Neural progenitor cell (in vitro differentiated cells): ENCODE measurements around the gene TSPAN33. TPM values are rescaled to one million over a fixed set of nuclear protein-coding genes. Genes with fewer than 3 reads are reported as not detected.
A peak's percentile ranks its signal among the peaks of the same experiment; 100 is the strongest.

Experiments used
- DNase-seq: peaks from one replicate; pipeline ENCODE4 v3.0.0-alpha.2; 2016; ENCODE audit warnings: low spot score
- H2AFZ ChIP-seq: fragments of 200-600 bp; sonication (generic); replicated peaks from 2 replicates; pipeline ENCODE4 v1.6.1; 2016; ENCODE audit warnings: antibody characterized with exemption
- H3F3A ChIP-seq: fragments of 200-600 bp; sonication (generic); 2 replicates; pipeline ENCODE4 v1.6.1; 2016; ENCODE audit warnings: antibody characterized with exemption, low read depth
- H3K27ac ChIP-seq: fragments of 200-600 bp; sonication (generic); 2 replicates; pipeline ENCODE4 v1.5.1; 2016; ENCODE audit warnings: mild to moderate bottlenecking
- H3K27me3 ChIP-seq: fragments of 200-600 bp; sonication (generic); 2 replicates; pipeline ENCODE4 v1.6.1; 2016; ENCODE audit warnings: mild to moderate bottlenecking, moderate library complexity
- H3K36me3 ChIP-seq: fragments of 200-600 bp; sonication (generic); 2 replicates; pipeline ENCODE4 v1.5.1; 2016
- H3K4me1 ChIP-seq: fragments of 200-600 bp; sonication (generic); 2 replicates; pipeline ENCODE4 v1.6.1; 2016; ENCODE audit warnings: mixed run types
- H3K4me2 ChIP-seq: fragments of 200-600 bp; sonication (generic); 2 replicates; pipeline ENCODE4 v1.6.1; 2016
- H3K4me3 ChIP-seq: fragments of 200-600 bp; sonication (generic); 2 replicates; pipeline ENCODE4 v1.5.1; 2016
- H3K79me2 ChIP-seq: fragments of 200-600 bp; sonication (generic); 2 replicates; pipeline ENCODE4 v1.6.1; 2016; ENCODE audit warnings: low read depth
- H3K9ac ChIP-seq: fragments of 200-600 bp; sonication (generic); 2 replicates; pipeline ENCODE4 v1.6.1; 2016
- H3K9me3 ChIP-seq: fragments of 200-600 bp; sonication (generic); 2 replicates; pipeline ENCODE4 v1.5.1; 2016; ENCODE audit warnings: low read depth
- H4K20me1 ChIP-seq: fragments of 200-600 bp; sonication (generic); 2 replicates; pipeline ENCODE4 v1.6.1; 2016; ENCODE audit warnings: low read depth
- H3K27ac Mint-ChIP-seq: 3 replicates; pipeline ENCODE4 v1.8.0; 2021; ENCODE audit warnings: mixed read lengths
- H3K27me3 Mint-ChIP-seq: 2 replicates; pipeline ENCODE4 v1.8.0; 2022; ENCODE audit warnings: low read depth, mild to moderate bottlenecking, inconsistent platforms, moderate library complexity, mixed read lengths; ENCODE audit not compliant: insufficient read depth
- H3K36me3 Mint-ChIP-seq: 3 replicates; pipeline ENCODE4 v1.8.0; 2021; ENCODE audit warnings: mixed read lengths
- H3K4me1 Mint-ChIP-seq: 3 replicates; pipeline ENCODE4 v1.8.0; 2021; ENCODE audit warnings: mixed read lengths
- H3K4me3 Mint-ChIP-seq: 3 replicates; pipeline ENCODE4 v1.8.0; 2021; ENCODE audit warnings: mild to moderate bottlenecking, moderate library complexity, mixed read lengths
- H3K9me3 Mint-ChIP-seq: 3 replicates; pipeline ENCODE4 v1.8.0; 2020; ENCODE audit warnings: mixed read lengths
- CTCF ChIP-seq: fragments of 200-600 bp; sonication (generic); IDR thresholded peaks from 2 replicates; pipeline ENCODE4 v1.5.1; 2017; ENCODE audit warnings: antibody characterized with exemption, mild to moderate bottlenecking
- EZH2 ChIP-seq: fragments of 200-600 bp; sonication (generic); IDR thresholded peaks from 2 replicates; pipeline ENCODE4 v1.6.1; 2017; ENCODE audit warnings: antibody characterized with exemption, mild to moderate bottlenecking, moderate library complexity
- EZH2phosphoT487 ChIP-seq: fragments of 200-600 bp; sonication (generic); IDR thresholded peaks from 2 replicates; pipeline ENCODE4 v1.6.1; 2017; ENCODE audit warnings: antibody characterized with exemption
- total RNA-seq: library from RNA; depleted of rRNA; stranded (reverse); fragments of >200 nt; gene quantifications from 2 replicates; pipeline ENCODE4 v1.2.3, GENCODE V29; 2015; ENCODE audit warnings: low replicate concordance

The TSPAN33 gene
- total RNA-seq, 1 donor from 2014 or later, result 34.5 TPM

GRCh38 chr7:129176916-129177710, 32.6 kb downstream of the TSPAN33 start:
- Mint-ChIP-seq H3K4me3 (no peak overlapping the region), H3K9me3 (peaks cover 5% of the 10 kb centered on the region), H3K4me1 (no peaks in the 10 kb centered on the region), H3K27me3 (peaks cover 8% of the 10 kb centered on the region), H3K27ac (no peak overlapping the region), H3K36me3 (no peaks in the 10 kb centered on the region)
- Histone ChIP-seq H3K79me2 (no peaks in the 10 kb centered on the region), H3K27ac (no peak overlapping the region), H3K4me2 (no peak overlapping the region), H3K4me3 (no peak overlapping the region), H3K9ac (no peak overlapping the region), H2AFZ (no peak overlapping the region), H3K9me3 (no peaks in the 10 kb centered on the region), H3K36me3 (no peaks in the 10 kb centered on the region), H3K27me3 (no peaks in the 10 kb centered on the region), H3K4me1 (no peaks in the 10 kb centered on the region), H3F3A (no peaks in the 10 kb centered on the region), H4K20me1 (no peaks in the 10 kb centered on the region)
- no peak for DNase-seq
- TF ChIP-seq EZH2phosphoT487, result no peak
- TF ChIP-seq EZH2, result no peak
- no peak for TF ChIP-seq CTCF

- H4K20me1 ChIP-seq, result peaks cover 10% of the 10 kb centered on the region
- no peak overlapping the region for H3K4me3 ChIP-seq
- no peaks in the 10 kb centered on the region for H3K9me3 Mint-ChIP-seq
- no peaks in the 10 kb centered on the region for H3K36me3 ChIP-seq
- no peak overlapping the region for H3K4me2 ChIP-seq
- TF ChIP-seq CTCF (no peak), EZH2 (no peak), EZH2phosphoT487 (no peak)
- peaks cover 16% of the 10 kb centered on the region for H3K79me2 ChIP-seq
- H3K27ac Mint-ChIP-seq, result no peak overlapping the region
- DNase-seq, result no peak
- H3K9ac ChIP-seq, result no peak overlapping the region
- no peaks in the 10 kb centered on the region for H3K27me3 Mint-ChIP-seq
- H3K27ac ChIP-seq, result no peak overlapping the region
- peaks cover 22% of the 10 kb centered on the region for H3K4me1 Mint-ChIP-seq
- H3F3A ChIP-seq, result peaks cover 19% of the 10 kb centered on the region
- H2AFZ ChIP-seq, result no peak overlapping the region
- peaks cover 10% of the 10 kb centered on the region for H3K4me1 ChIP-seq
- H3K36me3 Mint-ChIP-seq, result no peaks in the 10 kb centered on the region
- H3K27me3 ChIP-seq, result peaks cover 18% of the 10 kb centered on the region
- H3K9me3 ChIP-seq, result no peaks in the 10 kb centered on the region
- no peak overlapping the region for H3K4me3 Mint-ChIP-seq
Observed at GRCh38 chr7:129184981-129185670, 40.6 kb downstream of the TSPAN33 start.

- Histone ChIP-seq H3K4me3 (no peak overlapping the region), H3K27ac (no peak overlapping the region), H3K9me3 (no peaks in the 10 kb centered on the region), H3K9ac (no peak overlapping the region), H3K79me2 (peaks cover 33% of the 10 kb centered on the region), H3K27me3 (peaks cover 18% of the 10 kb centered on the region), H4K20me1 (peaks cover 26% of the 10 kb centered on the region), H3F3A (peaks cover 19% of the 10 kb centered on the region), H3K4me2 (no peak overlapping the region), H3K4me1 (peaks cover 27% of the 10 kb centered on the region), H2AFZ (no peak overlapping the region), H3K36me3 (no peaks in the 10 kb centered on the region)
- Mint-ChIP-seq H3K27me3 (no peaks in the 10 kb centered on the region), H3K9me3 (no peaks in the 10 kb centered on the region), H3K4me1 (peaks cover 37% of the 10 kb centered on the region), H3K27ac (no peak overlapping the region), H3K4me3 (peak overlapping the region; percentile 82), H3K36me3 (peaks cover 1% of the 10 kb centered on the region)
- no peak for TF ChIP-seq EZH2
- TF ChIP-seq EZH2phosphoT487, result no peak
- TF ChIP-seq CTCF, result no peak
- peak; percentile 20 for DNase-seq
Observed at GRCh38 chr7:129186749-129187260, 42.3 kb downstream of the TSPAN33 start.
